K562 (cell line): ENCODE results near the gene VAMP8. TPM values are rescaled to one million over a fixed set of nuclear protein-coding genes. Genes with fewer than 3 reads are reported as not detected.

ENCODE experiments used
- ATAC-seq: fragments of 200-7000 bp; cut with Tn5 transposase; 3 replicates; pipeline ENCODE4 v1.9.1; 2020; ENCODE audit warnings: moderate library complexity
- BruUV-seq: library from RNA; stranded (reverse); fragments of 400-500 nt; replicated peaks from 2 replicates; lab custom pipeline; 2021; lab: Mats Ljungman, UMichigan
- CTCF ChIA-PET: fragments of 300-600 bp; formaldehyde crosslinking; extraction: SDS; loops from one replicate; lab custom pipeline; 2021; ENCODE audit warnings: low intra/inter-chr PET ratio; lab: Yijun Ruan, JAX
- POLR2A ChIA-PET: fragments of 300-600, 350-650 bp; sonication (Branson Sonifier 250); formaldehyde crosslinking; extraction: SDS; loops from one replicate; lab custom pipeline; 2021; ENCODE audit warnings: antibody characterized with exemption, inconsistent platforms; lab: Yijun Ruan, JAX
- DNase-seq, 4 experiments: peaks; one replicate each; pipeline versions ENCODE4 v3.0.0 to v3.0.0-alpha.2; 2011 to 2018; ENCODE audit warnings: low spot score in 3 of 4, mixed read lengths in 3 of 4; ENCODE audit errors: extremely low read depth in 1 of 4
- FAIRE-seq: peaks from 2 replicates; lab custom pipeline; 2011; peaks lifted over from hg19 to GRCh38; lab: Jason Lieb, UNC
- H2AFZ ChIP-seq: 2 replicates; pipeline ENCODE4 v1.6.0; 2011; ENCODE audit warnings: low read depth, low read length, control low read depth, inconsistent platforms
- H3K27ac ChIP-seq: fragments of 200-600 bp; 3 replicates; pipeline ENCODE4 v1.8.0; 2011; ENCODE audit warnings: low read depth, mild to moderate bottlenecking, control low read depth, inconsistent platforms, low read length, moderate library complexity, mixed read lengths; ENCODE audit errors: extremely low read depth
- H3K27me3 ChIP-seq, 2 experiments: fragments of 300-600 bp in 1 of 2; 2 replicates in 1 of 2; 3 replicates in 1 of 2; pipeline versions ENCODE4 v1.6.0 to v1.8.0; 2011; ENCODE audit warnings: inconsistent platforms in 2 of 2, low read length in 2 of 2, mild to moderate bottlenecking in 1 of 2, mixed read lengths in 1 of 2, moderate library complexity in 1 of 2; ENCODE audit not compliant: control insufficient read depth in 2 of 2, insufficient read depth in 2 of 2
- H3K36me3 ChIP-seq: fragments of 300-600 bp; 3 replicates; pipeline ENCODE4 v1.8.0; 2011; ENCODE audit warnings: mild to moderate bottlenecking, low read length, inconsistent platforms; ENCODE audit not compliant: control insufficient read depth, insufficient read depth
- H3K4me1 ChIP-seq, 2 experiments: fragments of 200-600 bp in 1 of 2; replicated peaks in 1 of 2; 2 replicates in 1 of 2; 3 replicates in 1 of 2; pipeline versions ENCODE4 v1.5.1 to v1.8.0; 2011; ENCODE audit warnings: inconsistent platforms in 2 of 2, low read length in 2 of 2, mild to moderate bottlenecking in 1 of 2, mixed read lengths in 1 of 2, moderate library complexity in 1 of 2; ENCODE audit not compliant: control insufficient read depth in 2 of 2, insufficient read depth in 2 of 2
- H3K4me2 ChIP-seq: 2 replicates; pipeline ENCODE4 v1.6.1; 2011; ENCODE audit warnings: low read length, control low read depth, inconsistent platforms, mixed read lengths; ENCODE audit not compliant: insufficient read depth
- H3K4me3 ChIP-seq: fragments of 200-600 bp; sonication (generic), shearing (Covaris generic); 2 replicates; pipeline ENCODE4 v1.5.1; 2016; ENCODE audit warnings: control low read depth, inconsistent platforms
- H3K79me2 ChIP-seq: fragments of 200-600 bp; 3 replicates; pipeline ENCODE4 v1.8.0; 2011; ENCODE audit warnings: low read length, inconsistent platforms; ENCODE audit not compliant: control insufficient read depth, insufficient read depth
- H3K9ac ChIP-seq, 2 experiments: 2 replicates each; pipeline versions ENCODE4 v1.6.0 to v1.6.1; 2011; ENCODE audit warnings: low read depth in 2 of 2, low read length in 2 of 2, control low read depth in 1 of 2, inconsistent platforms in 1 of 2, mild to moderate bottlenecking in 1 of 2, mixed read lengths in 1 of 2; ENCODE audit not compliant: insufficient read depth in 1 of 2
- H3K9me1 ChIP-seq: one replicate; pipeline ENCODE4 v1.6.0; 2011; ENCODE audit warnings: inconsistent platforms, mild to moderate bottlenecking, low read length, moderate library complexity; ENCODE audit not compliant: control insufficient read depth, insufficient read depth
- H3K9me3 ChIP-seq: replicated peaks from 2 replicates; pipeline ENCODE4 v1.5.1; 2011; ENCODE audit warnings: low read depth, low read length, inconsistent platforms; ENCODE audit not compliant: control insufficient read depth, insufficient read depth
- H4K20me1 ChIP-seq: replicated peaks from 2 replicates; pipeline ENCODE4 v1.6.1; 2011; ENCODE audit warnings: low read length, inconsistent platforms, mixed read lengths; ENCODE audit not compliant: control insufficient read depth, insufficient read depth
- ARNT ChIP-seq, 2 experiments: fragments of 450-650 bp; IDR thresholded peaks; 2 replicates each; pipeline ENCODE4 v1.6.1; 2016; ENCODE audit warnings: mild to moderate bottlenecking in 1 of 2
- CHD1 ChIP-seq: fragments of 200-600 bp; sonication (generic); IDR thresholded peaks from one replicate; pipeline ENCODE4 v1.6.1; 2012; ENCODE audit warnings: mild to moderate bottlenecking, moderate library complexity, low read length, inconsistent platforms
- E2F3 ChIP-seq: fragments of 250-450 bp; sonication (Bioruptor Pico); IDR thresholded peaks from 2 replicates; pipeline ENCODE4 v1.4.0; 2020; ENCODE audit warnings: mild to moderate bottlenecking
- JUNB ChIP-seq: fragments of 450-650 bp; formaldehyde crosslinking; conservative IDR thresholded peaks from 2 replicates; pipeline ENCODE4 v1.4.0; 2020; ENCODE audit warnings: mild to moderate bottlenecking
- MEF2A ChIP-seq: IDR thresholded peaks from 2 replicates; pipeline ENCODE4 v1.6.1; 2011; ENCODE audit warnings: low read depth, mild to moderate bottlenecking, low read length, moderate library complexity; ENCODE audit not compliant: control insufficient read depth
- NEUROD1 ChIP-seq: fragments of 150-350 bp; IDR thresholded peaks from 2 replicates; pipeline ENCODE4 v1.6.1; 2014; ENCODE audit warnings: borderline replicate concordance, low read length, low read depth; ENCODE audit not compliant: partially characterized antibody
- RBBP5 ChIP-seq: fragments of 200-600 bp; sonication (generic); IDR thresholded peaks from 2 replicates; pipeline ENCODE4 v1.6.1; 2012; ENCODE audit warnings: borderline replicate concordance, mild to moderate bottlenecking, low read length, control low read depth, inconsistent platforms; ENCODE audit not compliant: insufficient read depth, poor library complexity, severe bottlenecking
- SAFB ChIP-seq: fragments of 200-400 bp; formaldehyde crosslinking; IDR thresholded peaks from 2 replicates; pipeline ENCODE4 v1.6.1; 2017; ENCODE audit warnings: low read depth, low read length, borderline replicate concordance
- ZNF584 ChIP-seq: fragments of 200-800 bp; sonication (Bioruptor generic); IDR thresholded peaks from 2 replicates; pipeline ENCODE4 v1.6.1; 2016; ENCODE audit warnings: low read depth, mild to moderate bottlenecking, missing genetic modification characterization, missing compliant biosample characterization
- WGBS: fragments of 100-300 bp; shearing (Covaris generic); methylation state at CpG from one replicate; pipeline ENCODE4 v1.1.6; 2016; ENCODE audit warnings: low coverage, mixed read lengths; ENCODE audit not compliant: insufficient coverage; ENCODE audit errors: missing lambda C conversion rate; 5-methylcytosine and 5-hydroxymethylcytosine counted together
- in situ Hi-C: fragments of 300-500 bp; cut with MboI; formaldehyde crosslinking; loops from 4 replicates; pipeline ENCODE4 v1.15.0; 2018; ENCODE audit warnings: inconsistent platforms, mixed read lengths
- intact Hi-C: fragments of 100-400 bp; cut with micrococcal nuclease; formaldehyde crosslinking; loops from 2 replicates; pipeline ENCODE4 v1.14.2; 2022
- polyA plus RNA-seq, 8 experiments: library from polyadenylated mRNA; depleted of rRNA in 4 of 8; stranded (reverse) in 5 of 8; unstranded in 3 of 8; fragments of >200 nt; fragmentation: Nextera tagmentation in 2 of 8; fragmentation: Illumina TruSeq in 1 of 8; extraction: Ambion mirVana in 2 of 8; extraction: Trizol in 1 of 8; gene quantifications; 2 replicates each; pipeline versions ENCODE4 v1.2.1 to v1.2.3, GENCODE V29; 2011 to 2014; ENCODE audit warnings: inconsistent platforms in 1 of 8, missing spikeins in 1 of 8
- total RNA-seq, 7 experiments: library from RNA; depleted of rRNA in 6 of 7; stranded (reverse); fragments of >200 nt in 6 of 7; fragmentation: Illumina TruSeq in 2 of 7; extraction: Trizol in 2 of 7; gene quantifications; 2 replicates each; pipeline versions ENCODE4 v1.2.1 to v1.2.3, GENCODE V29; 2011 to 2021; ENCODE audit warnings: low replicate concordance in 1 of 7
- TF ChIP-seq, protein P1 (sequence below): sonication (generic); formaldehyde crosslinking; IDR thresholded peaks from 2 replicates; pipeline ENCODE4 v1.8.1; 2023; ENCODE audit warnings: mild to moderate bottlenecking, missing genetic modification reagents

The VAMP8 gene
- total and polyA plus RNA-seq, 9 of the 15 experiments (the other 6 are each of a cell fraction or from before 2014, with no cell fraction given), result 107 to 571 (median 248) TPM

GRCh38 chr2:85619617-85620016 is 42.2 kb downstream of the VAMP8 start (continued):
- TF ChIP-seq CHD1, result no peak
- no peak for TF ChIP-seq E2F3 (CRISPR knock-in tag)
- TF ChIP-seq SAFB, result no peak
- TF ChIP-seq ARNT (IDR thresholded peaks at IDR 0.05), result no peak

DNA sequence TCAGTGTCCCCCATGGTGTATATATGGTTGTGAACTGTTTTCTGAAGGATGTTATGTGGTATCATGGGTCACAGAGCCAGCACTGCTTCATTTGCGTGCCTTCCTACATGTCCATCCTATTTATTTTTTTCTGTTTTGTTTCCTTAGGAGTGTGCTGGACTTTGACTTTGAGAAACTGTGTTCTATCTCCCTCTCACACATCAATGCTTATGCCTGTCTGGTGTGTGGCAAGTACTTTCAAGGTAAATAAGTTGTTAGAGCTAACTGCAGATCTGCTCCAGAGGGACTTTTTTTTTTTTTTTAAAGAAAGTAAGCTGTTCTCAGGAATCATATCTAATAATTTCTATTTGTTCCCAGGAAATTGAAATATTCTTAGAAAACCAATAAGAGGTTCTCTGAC is 44.0 kb downstream of the VAMP8 start:
- Histone ChIP-seq H3K27me3 (no peaks in the 10 kb centered on the region), H3K4me3 (no peak overlapping the region), H3K4me1 (peaks cover 0 to 7% of the 10 kb centered on the region in 2 experiments; a peak in 2 of 5 replicates), H3K4me2 (no peak overlapping the region), H3K79me2 (peaks cover 48% of the 10 kb centered on the region), H3K9me3 (no peaks in the 10 kb centered on the region), H3K9me1 (no peaks in the 10 kb centered on the region), H2AFZ (no peak overlapping the region), H3K36me3 (peaks cover 88% of the 10 kb centered on the region), H3K27ac (no peak overlapping the region), H3K9ac (no peak overlapping the region), H4K20me1 (no peaks in the 10 kb centered on the region; the same call in 1 of the 2 replicates)
- POLR2A ChIA-PET, result interaction anchor here (0.6 to 1.8 kb wide), 4 partner anchors 10 to 30 kb away, joined by 3 to 5 read pairs (median 4); no protein-coding TSS in a partner anchor
- in situ Hi-C loops, result no loop called here
- no TSS peak for BruUV-seq
- 82% methylated on average over 1 of the region's 1 CpG for WGBS
- FAIRE-seq, result no peak
- intact Hi-C loops, result no loop called here
- TF ChIP-seq RBBP5 (no peak), ZNF584 (CRISPR knock-in tag) (no peak), NEUROD1 (no peak), JUNB (CRISPR knock-in tag) (no peak), MEF2A (no peak)
- TF ChIP-seq, protein P1, sequence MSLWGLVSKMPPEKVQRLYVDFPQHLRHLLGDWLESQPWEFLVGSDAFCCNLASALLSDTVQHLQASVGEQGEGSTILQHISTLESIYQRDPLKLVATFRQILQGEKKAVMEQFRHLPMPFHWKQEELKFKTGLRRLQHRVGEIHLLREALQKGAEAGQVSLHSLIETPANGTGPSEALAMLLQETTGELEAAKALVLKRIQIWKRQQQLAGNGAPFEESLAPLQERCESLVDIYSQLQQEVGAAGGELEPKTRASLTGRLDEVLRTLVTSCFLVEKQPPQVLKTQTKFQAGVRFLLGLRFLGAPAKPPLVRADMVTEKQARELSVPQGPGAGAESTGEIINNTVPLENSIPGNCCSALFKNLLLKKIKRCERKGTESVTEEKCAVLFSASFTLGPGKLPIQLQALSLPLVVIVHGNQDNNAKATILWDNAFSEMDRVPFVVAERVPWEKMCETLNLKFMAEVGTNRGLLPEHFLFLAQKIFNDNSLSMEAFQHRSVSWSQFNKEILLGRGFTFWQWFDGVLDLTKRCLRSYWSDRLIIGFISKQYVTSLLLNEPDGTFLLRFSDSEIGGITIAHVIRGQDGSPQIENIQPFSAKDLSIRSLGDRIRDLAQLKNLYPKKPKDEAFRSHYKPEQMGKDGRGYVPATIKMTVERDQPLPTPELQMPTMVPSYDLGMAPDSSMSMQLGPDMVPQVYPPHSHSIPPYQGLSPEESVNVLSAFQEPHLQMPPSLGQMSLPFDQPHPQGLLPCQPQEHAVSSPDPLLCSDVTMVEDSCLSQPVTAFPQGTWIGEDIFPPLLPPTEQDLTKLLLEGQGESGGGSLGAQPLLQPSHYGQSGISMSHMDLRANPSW (CRISPR knock-in tag), result no peak
- no peak for DNase-seq
- no peak for ATAC-seq
- CTCF ChIA-PET, result no interaction called here
